Left kidney (tissue), 8 donors: ENCODE measurements around the gene DNAJB4. TPM values are rescaled to one million over a fixed set of nuclear protein-coding genes. Genes with fewer than 3 reads are reported as not detected.
A peak's percentile ranks its signal among the peaks of the same experiment; 100 is the strongest.
"Not testable (repeated sequence)": the region's sequence is repeated elsewhere in the genome, so short reads cannot be mapped to it uniquely, and the experiment has no call there.

Experiments used
- DNase-seq: peaks from one replicate; pipeline ENCODE4 v3.0.0-alpha.2; 2013
- long read RNA-seq, 8 donors: transcript quantifications; one replicate each; lab custom pipeline, GENCODE V29; 2026
- polyA plus RNA-seq: library from polyadenylated mRNA; unstranded; fragments of 120-200 nt; gene quantifications from one replicate; pipeline ENCODE4 v1.2.1, GENCODE V29; 2013; ENCODE audit not compliant: insufficient read length

DNAJB4 gene
- 50.9 TPM for polyA plus RNA-seq
- long read RNA-seq, donor 1, transcript DNAJB4-201 (3 exons, 2,988 nt) = major isoform, 5 of 14 reads
- long read RNA-seq, donor 1, partial matches to known transcripts = 6 of 14 reads
- long read RNA-seq, donor 1, other reads (novel, unspliced or antisense) = 0 of 14 reads
- long read RNA-seq, donor 2, transcript DNAJB4-201 (3 exons, 2,988 nt) = major isoform, 5 of 9 reads
- long read RNA-seq, donor 2, partial matches to known transcripts = 0 of 9 reads
- long read RNA-seq, donor 2, other reads (novel, unspliced or antisense) = 0 of 9 reads
- long read RNA-seq, donor 3, partial matches to known transcripts = 7 of 13 reads
- long read RNA-seq, donor 3, other reads (novel, unspliced or antisense) = 0 of 13 reads
- long read RNA-seq, donor 4 = 0 reads
- long read RNA-seq, donor 5, transcript DNAJB4-201 (3 exons, 2,988 nt) = major isoform, 7 of 15 reads
- long read RNA-seq, donor 5, transcript DNAJB4-206 (3 exons, 949 nt) = major isoform, 7 of 15 reads
- long read RNA-seq, donor 5, partial matches to known transcripts = 0 of 15 reads
- long read RNA-seq, donor 5, other reads (novel, unspliced or antisense) = 0 of 15 reads
- long read RNA-seq, donor 6, partial matches to known transcripts = 0 of 2 reads
- long read RNA-seq, donor 6, other reads (novel, unspliced or antisense) = 0 of 2 reads
- long read RNA-seq, donor 7, partial matches to known transcripts = 11 of 20 reads
- long read RNA-seq, donor 7, other reads (novel, unspliced or antisense) = 0 of 20 reads
- long read RNA-seq, donor 8, transcript DNAJB4-206 (3 exons, 949 nt) = major isoform, 5 of 12 reads
- long read RNA-seq, donor 8, partial matches to known transcripts = 5 of 12 reads
- long read RNA-seq, donor 8, other reads (novel, unspliced or antisense) = 0 of 12 reads

DNA sequence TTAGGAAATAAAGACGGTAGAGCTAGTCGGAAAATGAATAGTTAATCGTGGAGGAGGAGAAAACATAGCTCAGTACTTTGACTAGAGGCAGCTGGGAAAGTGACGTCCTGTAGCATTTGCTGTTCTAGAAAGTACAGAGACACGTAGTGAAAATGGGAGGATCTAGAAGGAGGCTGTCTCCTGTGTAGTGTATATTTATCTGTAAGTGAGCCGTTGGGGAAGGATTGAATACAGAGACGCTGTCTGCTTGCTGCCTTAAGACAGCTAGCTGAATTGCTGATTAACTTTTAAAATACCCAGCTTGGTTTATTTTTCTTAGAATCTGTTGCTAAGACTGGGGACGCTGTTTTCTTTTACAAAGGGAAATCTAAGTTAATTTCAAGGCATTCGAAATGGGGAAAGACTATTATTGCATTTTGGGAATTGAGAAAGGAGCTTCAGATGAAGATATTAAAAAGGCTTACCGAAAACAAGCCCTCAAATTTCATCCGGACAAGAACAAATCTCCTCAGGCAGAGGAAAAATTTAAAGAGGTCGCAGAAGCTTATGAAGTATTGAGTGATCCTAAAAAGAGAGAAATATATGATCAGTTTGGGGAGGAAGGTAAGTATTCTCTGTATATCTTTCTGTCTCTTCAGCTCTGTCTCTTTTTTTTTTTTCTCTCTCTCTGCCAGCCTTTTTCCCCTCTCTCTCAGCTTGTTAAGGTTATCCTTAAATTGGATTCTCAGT, at the start of gene DNAJB4:
TSS of gene DNAJB4 (plus strand) at position 221 of the 729 bp plus-strand sequence. CDS start at position 393, 172 bp downstream.
- peak; percentile 96 for DNase-seq

DNA sequence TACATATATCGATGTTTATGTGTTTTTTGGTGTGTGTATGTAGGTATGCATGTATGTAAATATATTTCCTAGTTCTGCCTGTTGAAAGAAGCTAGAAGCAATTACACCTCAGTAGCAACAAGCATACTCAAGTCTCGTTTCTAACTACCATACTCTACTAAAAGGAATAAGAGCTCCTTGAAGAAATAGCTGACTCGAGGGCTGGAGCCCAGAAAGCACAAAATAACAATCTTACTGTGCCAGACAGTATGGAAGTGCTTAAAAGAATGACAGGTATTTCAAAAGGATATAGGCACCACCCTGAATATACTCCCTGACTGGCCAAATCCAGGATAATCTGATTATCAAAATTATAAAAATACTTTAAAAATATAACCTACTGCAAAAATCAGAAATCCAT, 49.0 kb upstream of the DNAJB4 start:
- no peak for DNase-seq

DNA sequence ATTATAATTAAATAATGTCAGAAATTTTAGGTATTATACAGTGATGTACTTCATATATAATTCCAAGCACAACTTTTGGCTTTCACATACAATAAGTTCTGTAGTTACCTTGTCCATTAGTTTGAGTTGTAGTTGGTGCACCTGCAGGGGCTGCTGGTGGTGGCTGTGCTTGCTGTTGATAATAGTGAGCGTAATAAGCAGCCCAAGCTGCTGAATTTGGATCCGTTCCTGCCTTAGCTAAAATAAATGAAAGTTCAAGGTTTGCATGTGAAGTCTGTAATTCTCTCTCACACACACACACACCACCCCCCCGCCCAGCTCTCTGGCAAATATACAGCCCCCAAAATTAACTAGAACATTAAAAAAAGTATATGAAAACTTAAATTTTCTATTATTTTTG, 48.3 kb upstream of the DNAJB4 start:
- no peak for DNase-seq

DNA sequence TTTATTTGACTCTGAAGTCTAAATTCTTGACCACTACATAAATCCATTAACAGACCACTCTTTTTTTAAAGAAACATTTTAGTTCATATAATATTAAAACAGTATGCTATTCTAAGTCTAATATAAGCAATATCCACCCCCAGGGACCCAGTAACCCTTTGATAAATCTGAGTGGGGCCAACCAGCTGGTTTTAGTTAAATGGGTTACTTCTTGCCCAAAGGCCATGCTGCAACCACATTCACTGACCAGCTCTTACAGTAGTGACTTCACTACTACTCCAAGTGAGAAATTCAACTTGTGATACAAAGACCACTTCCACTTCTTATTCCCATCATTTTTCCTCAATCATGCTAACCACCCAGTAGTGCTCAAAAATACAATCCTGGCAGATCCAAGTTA, 46.3 kb upstream of the DNAJB4 start:
- DNase-seq = no peak

DNA sequence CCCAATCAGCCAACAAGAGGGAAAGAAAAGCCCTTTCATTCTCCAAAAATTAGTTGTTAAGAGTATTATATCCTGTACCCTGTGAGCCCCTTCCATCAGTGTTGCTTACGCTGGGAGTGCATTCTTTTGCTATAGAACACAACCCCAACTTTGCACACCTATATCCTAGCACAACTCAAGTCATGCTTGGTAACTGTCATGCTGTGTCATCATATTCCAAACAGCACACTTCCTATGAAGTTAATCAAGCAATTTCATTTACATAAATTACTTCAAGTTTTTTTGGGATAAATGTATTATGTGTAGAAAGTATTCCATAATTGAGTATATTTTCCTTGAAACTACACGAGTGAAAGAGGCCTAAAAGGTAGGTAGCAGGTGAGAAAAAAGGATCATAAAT, 45.9 kb upstream of the DNAJB4 start:
- no peak for DNase-seq

DNA sequence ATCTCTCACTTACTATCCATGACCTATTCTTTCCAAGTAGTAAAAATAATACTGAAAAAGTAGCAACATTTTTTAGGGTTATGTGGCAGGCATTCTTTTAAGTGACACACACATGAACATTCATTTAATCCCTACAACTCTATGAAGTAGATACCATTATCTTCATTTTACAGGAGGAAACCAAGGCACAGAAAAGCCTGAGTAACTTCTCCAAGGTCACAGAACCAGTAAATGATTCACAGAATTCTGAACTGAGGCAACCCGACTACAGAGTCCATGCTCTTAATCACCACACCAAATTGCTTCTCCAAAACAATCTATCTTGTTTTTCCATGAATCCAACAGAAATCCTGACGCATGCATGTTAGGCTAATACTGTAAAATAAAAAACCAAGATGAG, 43.3 kb upstream of the DNAJB4 start:
- DNase-seq = no peak

- DNase-seq = no peak
These were observed 38.4 kb upstream of the DNAJB4 start for GRCh38 chr1:77966291-77966690.

GRCh38 chr1:77970192-77970591, 34.5 kb upstream of the DNAJB4 start:
- DNase-seq = no peak

DNA sequence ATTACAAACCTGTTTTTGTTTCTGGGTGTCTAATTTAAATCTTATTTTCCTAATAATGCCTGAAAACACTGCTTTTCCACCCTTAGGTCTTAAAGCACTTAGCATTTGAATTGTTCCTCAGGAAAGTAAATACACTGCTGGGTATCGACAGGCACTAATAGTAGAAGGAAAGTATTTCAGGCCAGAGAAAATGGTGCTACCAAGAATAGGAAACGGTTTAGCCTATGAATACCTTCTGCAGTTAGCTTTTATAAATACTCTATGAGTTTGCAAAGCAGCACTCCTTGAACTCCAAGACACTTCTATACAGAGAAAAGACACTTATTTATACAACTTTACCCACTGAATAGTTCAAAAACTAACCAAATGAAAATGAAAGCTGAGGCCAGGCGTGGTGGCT, 32.7 kb upstream of the DNAJB4 start:
- no peak for DNase-seq

DNA sequence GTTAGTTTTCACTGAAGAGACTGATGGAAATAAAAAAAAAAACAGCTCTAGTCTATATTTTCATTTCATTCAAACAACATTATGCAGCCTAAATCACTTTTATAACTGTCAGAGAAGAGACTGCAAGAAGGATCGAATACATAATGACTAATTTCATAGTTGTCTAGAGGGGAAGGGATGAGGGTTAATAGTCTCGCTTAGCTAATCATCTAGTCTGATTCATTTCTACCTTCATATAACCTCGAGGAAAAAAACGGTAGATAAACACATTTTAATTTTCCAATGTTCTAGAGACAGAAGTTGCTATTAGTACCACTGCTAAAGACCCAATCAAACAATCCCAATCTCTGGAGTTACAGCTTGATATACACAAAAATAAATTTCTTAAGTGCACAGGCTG, 29.4 kb upstream of the DNAJB4 start:
- no peak for DNase-seq

DNA sequence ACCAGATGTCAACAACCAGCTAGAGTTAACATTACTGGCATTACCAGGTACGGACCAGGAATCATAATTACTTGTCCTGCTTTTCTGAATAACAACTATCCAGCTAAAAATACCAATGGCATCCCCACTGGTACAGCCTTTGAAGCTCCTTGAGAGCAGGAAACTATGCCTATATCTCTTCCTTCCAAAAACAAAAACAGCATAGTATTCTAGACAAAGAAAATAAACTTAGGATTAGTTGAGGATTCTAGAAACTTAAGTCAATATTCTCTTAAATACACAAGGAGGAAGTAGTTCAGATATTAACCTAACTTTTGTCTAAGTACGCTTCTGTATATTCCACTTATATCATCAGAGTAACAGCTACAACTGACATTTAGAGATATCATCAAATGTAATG, 28.8 kb upstream of the DNAJB4 start:
- no peak for DNase-seq

DNA sequence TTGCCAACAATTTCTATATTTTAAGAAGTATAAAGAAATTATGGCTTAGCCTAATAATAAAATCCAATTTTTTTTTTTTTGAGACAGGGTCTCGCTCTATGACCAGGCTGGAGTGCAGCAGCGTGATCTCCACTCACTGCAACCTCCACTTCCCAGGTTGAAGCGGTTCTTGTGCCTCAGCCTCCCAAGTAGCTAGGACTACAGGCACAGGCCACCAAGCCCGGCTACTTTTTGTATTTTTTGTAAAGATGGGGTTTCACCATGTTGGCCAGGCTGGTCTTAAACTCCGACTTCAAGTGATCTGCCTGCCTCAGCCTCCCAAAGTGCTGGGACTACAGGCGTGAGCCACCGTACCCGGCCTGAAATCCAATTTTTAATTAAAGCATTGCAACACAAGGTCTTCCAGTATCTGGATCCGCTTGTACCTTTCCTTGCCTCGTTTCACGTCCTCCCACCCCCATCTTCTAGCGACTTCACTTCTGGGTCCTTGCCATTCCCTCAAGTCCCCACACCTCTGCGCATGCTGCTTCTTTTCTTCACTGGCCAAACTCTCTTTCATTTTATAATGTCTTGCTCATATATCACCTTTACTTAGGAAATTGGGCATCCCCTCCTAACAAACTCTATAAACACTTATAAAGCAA, 28.2 kb upstream of the DNAJB4 start:
- DNase-seq = no peak

DNA sequence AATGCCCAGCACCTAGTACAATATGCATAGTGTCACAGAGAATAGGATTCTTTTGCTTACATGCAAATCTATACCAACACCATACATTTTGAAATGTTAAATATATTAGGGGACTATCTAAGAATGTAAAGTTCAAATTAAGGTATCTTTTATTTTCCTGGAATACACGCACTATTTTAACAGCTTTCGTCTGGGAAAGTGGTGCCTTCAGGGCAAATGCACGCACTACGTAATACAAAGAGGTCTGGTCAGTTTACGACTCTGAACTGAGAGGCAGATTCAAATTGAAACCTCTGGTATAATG, 26.8 kb upstream of the DNAJB4 start:
- no peak for DNase-seq

- peak; percentile 91 for DNase-seq
These were observed 26.3 kb upstream of the DNAJB4 start for GRCh38 chr1:77978293-77978968.

DNA sequence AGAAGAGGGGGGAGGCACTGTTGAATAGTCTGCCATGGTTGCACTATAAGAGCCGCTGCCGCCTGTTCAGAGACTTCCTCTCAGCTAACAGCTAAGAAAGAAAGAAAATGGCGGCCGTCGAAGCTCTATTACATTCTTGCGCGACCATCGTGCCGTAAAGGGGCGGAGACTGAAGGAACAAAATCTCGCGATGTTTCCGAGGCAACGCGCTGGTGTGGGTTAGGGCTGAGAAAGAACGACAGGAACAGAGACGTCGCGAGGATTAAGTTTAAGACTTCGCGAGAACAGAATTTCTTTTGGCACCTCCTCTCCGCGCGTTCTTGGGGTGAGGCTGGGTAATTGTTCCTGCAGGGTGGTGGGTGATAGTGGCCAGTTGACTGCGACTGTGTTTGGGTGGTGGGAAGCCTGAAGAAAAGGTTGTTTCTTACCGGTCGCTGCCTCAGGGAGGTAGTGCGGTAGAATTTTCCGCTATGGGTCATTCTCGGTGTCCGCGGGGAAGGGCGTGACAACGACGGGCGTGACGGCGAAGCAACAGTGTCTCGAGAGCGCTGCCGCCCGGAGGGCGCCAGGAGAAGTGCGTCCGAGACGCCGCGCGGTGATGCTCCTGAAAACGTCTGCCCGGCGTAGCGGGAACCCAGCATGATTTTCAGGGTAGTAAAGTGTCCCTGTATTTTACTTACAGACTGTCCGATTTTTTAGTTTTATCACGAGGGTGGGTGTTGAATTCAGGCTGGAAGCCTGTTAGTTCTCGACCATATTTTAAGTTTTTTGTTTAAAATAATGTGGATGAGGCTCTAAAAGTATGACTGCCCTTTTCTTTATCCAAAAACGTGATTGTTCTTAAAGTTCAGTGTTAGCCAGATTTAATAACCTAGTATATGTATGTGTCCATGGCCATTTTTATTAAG, 25.5 kb upstream of the DNAJB4 start, which contains the start of gene FUBP1:
TSS of gene FUBP1 (minus strand) at position 104 of the 908 bp plus-strand sequence. CDS start at position 36, 68 bp downstream.
- DNase-seq = peak; percentile 99

GRCh38 chr1:77983352-77983996, 21.3 kb upstream of the DNAJB4 start:
- not testable (repeated sequence) for DNase-seq

- DNase-seq = no peak
These were observed 20.8 kb upstream of the DNAJB4 start for GRCh38 chr1:77983997-77984355.

DNA sequence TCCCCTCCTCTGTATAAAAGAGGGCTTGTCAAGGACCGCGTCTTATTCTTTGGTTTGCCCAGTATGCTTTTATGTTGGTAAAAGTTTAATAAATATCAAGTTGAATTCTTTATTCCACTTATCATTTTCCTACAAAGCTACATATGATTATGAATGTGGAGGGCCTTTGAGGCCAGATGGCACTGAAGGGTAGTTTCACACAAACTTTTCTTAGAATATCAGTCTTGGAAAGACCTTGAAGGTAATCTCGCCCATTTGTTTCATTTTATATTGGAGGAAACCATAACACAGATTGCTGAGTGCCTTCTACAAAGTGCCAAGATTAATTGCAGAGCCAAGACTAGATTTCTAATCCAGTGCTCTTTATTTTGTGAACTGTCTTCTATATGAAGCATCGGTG, 20.1 kb upstream of the DNAJB4 start:
- DNase-seq = no peak

DNA sequence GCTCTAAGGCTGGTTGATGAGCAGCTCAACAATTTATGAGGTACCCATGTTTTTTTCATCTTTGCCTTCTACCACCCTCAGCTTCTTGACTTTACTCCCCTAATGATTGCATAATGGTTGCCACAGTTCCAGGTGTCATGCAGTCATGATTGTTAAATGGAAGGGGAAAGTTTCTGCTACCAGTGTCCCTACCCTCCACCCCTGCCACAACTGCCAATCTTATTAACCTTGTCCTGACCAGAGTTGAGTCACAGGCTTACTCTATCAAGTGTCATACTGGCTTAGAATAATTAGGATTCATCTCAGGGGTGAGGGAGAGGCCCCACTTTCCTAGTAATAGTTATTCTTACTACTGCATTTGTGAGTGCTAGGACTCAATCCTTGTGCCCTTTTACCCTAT, 17.9 kb upstream of the DNAJB4 start:
- no peak for DNase-seq

- DNase-seq = no peak
These were observed 16.8 kb upstream of the DNAJB4 start for GRCh38 chr1:77987919-77988318.
